ENCODE results near the gene FN1.

Gene FN1

GRCh38 chr2:215405722-215406581 is 29.9 kb downstream of the FN1 start:
- no peak for DNase-seq

- DNase-seq, result no peak
Observed at GRCh38 chr2:215404348-215405012, 31.4 kb downstream of the FN1 start.

- DNase-seq, result no peak
Observed at GRCh38 chr2:215403441-215404347, 32.2 kb downstream of the FN1 start.

DNA sequence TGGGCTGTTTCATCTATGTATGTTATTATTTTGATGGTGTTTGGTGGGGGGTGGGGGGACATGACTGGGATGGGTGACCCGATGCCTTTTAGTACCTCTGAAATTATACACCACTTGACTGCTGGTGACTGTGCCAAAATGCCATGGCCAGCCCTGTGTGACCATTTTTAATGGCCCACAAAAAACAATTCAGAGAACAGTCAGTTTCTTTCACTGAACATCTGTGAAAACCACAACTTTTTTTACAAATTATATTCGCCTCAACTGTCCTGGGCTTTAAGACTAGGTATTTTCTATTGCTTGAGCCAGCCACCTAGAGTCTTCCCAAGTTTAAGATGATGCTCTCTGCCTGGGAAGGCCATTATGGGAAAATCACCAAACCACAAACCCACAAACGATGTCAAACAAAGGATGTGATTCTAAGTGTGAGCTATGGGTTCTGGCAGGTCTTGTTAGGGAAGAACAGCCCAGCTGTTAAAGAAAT is 33.9 kb downstream of the FN1 start:
- DNase-seq, result no peak

DNA sequence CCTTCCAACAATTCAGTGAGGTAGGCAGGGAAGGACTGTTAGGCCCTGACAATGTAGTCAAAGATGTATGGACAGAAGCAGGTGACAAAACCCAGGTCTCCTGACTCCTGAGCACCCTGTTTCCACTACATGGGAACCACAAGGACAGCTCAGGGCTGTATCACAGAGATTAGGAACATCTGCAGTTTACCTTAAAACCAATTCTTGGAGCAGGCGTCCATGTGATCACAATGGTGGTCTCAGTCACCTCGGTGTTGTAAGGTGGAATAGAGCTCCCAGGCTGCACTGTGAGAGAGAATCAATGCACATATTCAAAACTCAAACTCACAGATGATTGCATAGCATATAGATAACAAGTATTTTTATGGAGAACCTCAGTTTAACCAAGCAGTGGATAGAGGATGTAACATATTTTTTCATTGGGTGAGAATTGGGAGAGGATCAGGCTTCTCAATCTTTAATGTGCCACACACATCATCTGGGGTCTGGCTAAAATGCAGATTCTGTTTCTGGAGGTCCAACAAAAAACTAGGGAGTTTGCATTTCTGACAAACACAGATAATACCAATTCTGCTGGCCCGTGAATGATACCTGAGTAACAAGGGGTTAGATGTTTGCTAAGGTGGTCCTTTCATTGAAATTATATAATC is 36.7 kb downstream of the FN1 start:
- DNase-seq, result no peak

DNA sequence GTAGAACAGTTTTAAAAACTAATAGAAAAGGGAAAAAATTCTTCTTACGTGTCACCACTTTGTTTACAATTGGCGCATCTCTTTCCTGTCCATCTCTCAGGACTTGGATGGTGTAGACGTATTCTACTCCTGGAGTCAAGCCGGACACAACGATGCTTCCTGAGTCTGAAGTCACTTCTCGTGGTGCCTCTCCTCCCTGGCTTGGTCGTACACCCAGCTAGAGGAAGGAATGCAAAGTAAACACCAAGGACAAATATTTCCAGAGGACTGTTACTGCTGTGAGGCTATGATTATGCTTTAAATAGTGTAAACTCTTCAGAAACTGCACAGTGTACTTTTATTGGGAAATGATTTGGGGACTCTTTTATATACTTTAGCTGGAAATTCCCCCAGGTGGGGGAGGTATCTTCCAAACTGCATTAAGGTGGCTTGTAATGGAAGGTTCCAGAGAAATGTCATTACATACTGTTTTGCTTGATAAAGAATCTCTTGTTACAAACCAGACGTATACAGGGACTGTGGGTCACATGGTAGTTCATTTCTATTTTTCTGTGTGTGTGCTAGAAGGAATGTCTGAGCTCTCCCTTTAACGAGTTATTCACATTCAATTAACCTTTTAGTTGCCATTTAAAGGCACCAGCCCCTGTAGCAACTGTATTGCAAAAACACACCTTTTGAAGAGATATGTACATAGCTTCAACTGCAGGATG is 38.1 kb downstream of the FN1 start:
- no peak for DNase-seq

DNA sequence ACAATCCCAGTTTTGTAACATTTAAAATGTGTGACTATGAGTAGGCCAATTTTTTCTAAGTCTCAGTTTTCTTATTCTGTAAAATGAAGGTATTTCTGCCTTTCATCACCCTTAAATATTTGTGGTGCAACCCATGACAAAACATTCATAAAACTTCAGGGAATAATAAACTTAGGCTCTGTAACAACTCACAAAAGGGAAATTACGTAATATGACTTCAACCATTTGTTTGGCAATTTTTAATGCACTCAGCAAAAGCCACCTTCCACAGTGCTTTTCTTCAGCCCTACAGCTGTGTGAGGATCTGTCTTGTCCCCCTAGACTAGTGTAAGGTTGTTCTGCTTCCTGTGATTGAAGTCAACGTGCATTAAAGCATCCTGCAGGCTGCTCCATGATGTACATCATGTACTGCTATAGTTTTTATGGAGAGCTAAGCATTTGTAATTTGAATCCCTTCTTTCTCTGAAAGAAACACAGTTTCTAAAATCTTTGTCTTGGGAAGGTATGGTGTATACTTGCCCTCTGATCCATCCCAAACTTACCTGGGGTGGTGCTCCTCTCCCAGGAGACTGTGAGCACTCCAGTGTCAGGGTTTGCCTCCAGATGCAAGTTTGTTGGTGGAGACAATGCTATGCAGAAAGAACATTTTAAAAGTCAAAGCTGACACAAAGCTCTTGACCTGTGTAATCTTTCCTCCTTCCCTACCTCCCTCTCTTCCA is 39.1 kb downstream of the FN1 start:
- no peak for DNase-seq

DNA sequence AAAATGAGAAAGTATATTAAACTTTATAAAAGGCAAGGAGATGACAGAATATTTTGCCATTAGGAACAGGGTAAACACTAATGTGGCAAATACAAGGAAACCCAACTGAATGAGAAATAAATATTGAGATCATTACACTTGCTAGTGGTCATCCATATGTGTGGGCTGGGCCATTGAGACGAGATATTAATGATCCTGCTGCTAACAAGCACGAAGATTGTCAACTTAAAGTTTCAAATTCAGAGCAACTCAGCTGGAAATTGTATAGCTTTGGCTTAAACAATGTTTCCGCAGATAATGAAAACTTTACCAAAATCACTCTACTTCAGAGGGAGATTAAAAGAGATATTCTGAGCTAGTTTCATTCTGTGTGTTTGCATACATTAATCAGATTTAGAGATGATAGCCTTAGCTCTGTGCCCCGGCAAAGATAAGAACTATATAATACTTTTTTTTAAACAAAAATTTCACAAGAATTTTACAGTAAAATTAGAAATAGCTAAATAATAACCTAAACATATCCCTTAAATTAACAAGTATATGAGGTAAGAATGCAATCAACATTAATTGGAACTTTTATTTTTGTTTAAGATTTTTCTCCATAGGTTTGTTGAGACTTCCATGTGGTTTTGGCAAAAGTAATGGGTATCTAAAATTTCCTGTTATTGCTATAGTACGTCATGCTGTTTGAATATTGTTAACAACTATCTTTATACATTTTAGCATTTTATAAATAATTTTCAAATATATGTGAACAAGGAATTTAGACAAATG is 40.0 kb downstream of the FN1 start:
- no peak for DNase-seq

- DNase-seq, result no peak
Observed at GRCh38 chr2:215394102-215394805, 41.6 kb downstream of the FN1 start.

- no peak for DNase-seq
Observed at GRCh38 chr2:215392687-215393270, 43.1 kb downstream of the FN1 start.

- no peak for DNase-seq
Observed at GRCh38 chr2:215392164-215392563, 43.7 kb downstream of the FN1 start.

DNA sequence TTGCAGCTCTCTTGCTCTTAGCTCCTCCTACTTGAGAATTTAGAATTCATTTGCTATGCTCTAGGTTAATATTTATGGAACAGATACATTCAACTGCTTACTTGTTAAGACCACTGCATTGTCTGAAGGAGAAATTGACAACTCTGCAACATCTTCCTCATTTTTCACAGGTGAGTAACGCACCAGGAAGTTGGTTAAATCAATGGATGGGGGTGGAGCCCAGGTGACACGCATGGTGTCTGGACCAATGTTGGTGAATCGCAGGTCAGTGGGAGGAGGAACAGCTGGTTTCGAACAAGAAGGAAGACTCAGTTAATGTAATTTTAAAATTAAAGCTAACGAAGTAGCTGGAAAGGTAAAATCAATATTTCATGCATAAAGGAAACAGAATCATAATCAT is 44.3 kb downstream of the FN1 start:
- DNase-seq, result no peak

GRCh38 chr2:215390550-215390913 is 45.3 kb downstream of the FN1 start:
- no peak for DNase-seq

DNA sequence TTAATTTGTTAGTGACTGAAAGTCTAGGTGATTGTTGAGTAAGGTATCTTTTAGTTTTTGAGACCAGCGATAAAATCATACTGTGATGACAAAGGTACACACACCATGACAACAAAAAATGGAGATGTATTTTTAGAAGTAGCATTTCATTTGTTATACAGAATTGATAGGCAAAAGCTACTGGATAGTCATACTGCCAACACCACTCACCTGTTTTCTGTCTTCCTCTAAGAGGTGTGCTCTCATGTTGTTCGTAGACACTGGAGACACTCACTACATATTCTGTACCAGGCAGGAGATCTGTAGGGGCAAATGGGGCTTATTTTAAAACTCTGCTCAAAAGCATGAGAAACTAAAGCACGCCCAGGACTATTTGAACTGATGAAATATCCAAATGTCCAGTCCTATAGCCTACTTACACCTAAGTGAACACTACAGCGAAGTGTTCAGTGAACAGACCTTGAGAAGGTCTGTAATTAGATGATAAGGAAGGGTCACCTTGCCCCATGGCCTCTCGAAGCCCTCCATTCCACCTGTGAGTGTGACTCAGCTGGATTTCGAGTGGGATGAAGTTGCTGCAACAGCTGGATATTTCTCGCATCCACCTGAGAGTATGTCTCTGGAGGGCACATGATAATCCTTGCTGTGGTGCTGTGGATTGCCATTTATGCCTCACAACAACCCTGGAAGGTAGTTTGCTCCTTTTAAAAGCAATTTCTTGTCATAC is 47.7 kb downstream of the FN1 start:
- DNase-seq, result no peak

DNA sequence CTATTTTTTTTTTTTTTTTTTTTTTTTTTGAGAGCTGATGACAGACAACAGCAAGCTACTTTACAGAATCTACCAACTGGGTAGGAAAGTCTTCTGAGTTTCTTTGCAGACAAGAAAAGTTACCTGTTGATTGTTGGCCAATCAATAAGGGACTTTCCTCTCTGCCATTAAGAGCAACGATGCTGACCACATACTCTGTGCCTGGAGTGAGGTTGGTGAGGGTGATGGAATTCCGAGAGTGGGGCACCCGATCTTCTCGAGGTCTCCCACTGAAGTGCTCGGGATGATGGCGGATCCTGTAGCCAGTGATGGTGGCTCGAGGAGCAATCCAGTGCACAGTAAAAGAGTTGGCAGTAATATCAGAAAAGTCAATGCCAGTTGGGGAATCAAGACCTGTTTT is 49.3 kb downstream of the FN1 start:
- DNase-seq, result no peak

GRCh38 chr2:215384710-215385109 is 51.2 kb downstream of the FN1 start:
- no peak for DNase-seq

DNA sequence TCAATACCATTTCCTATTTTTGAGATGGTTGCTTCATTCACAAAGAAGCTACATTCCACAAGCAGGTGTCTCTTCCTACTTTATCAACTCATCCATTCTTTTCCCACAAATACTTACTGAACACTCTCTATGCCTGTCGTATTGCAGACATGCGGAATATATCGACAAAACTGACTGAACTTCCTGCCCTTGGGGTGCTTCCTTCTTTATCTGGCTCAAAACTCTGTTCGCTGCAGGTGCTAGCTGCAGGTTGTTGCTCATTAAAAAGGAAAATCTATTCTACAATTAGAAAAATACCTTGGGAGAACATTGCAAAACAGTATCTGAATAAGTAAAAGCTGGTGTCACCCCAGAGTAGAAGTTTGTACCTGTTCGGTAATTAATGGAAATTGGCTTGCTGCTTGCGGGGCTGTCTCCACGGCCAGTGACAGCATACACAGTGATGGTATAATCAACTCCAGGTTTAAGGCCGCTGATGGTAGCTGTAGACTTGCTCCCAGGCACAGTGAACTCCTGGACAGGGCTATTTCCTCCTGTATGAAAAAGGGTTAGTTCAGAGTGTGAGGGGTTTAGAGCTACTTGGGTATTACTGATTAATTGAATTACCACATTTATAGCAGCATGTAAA is 52.1 kb downstream of the FN1 start:
- no peak for DNase-seq

GRCh38 chr2:215382480-215382879 is 53.4 kb downstream of the FN1 start:
- no peak for DNase-seq

All from activated effector memory CD4-positive, alpha-beta T cell treated with Interleukin-2 at 50 U/mL for 16 hours (primary cell).